Activated CD4-positive, alpha-beta T cell treated with anti-CD3 and anti-CD28 coated beads for 4 hours (primary cell): ENCODE measurements around the gene MRPS9.
A peak's percentile ranks its signal among the peaks of the same experiment; 100 is the strongest.

ENCODE experiments used
- DNase-seq, 2 donors: peaks; one replicate each; pipeline ENCODE4 v3.0.0-alpha.2; 2020

Gene MRPS9

GRCh38 chr2:105126336-105126735 is 88.5 kb downstream of the MRPS9 start:
- no peak for DNase-seq

GRCh38 chr2:105127289-105127915 is 89.5 kb downstream of the MRPS9 start:
- no peak for DNase-seq

GRCh38 chr2:105129722-105130232 is 91.9 kb downstream of the MRPS9 start:
- no peak for DNase-seq

- DNase-seq, result no peak
Observed at GRCh38 chr2:105130546-105130945, 92.7 kb downstream of the MRPS9 start.

GRCh38 chr2:105134081-105134480 is 96.2 kb downstream of the MRPS9 start:
- DNase-seq, result no peak

- no peak for DNase-seq
Observed at GRCh38 chr2:105135436-105135835, 97.6 kb downstream of the MRPS9 start.

GRCh38 chr2:105136394-105136793 is 98.5 kb downstream of the MRPS9 start:
- DNase-seq, result no peak

GRCh38 chr2:105138643-105139042 is 100.8 kb downstream of the MRPS9 start:
- DNase-seq, result no peak

GRCh38 chr2:105139556-105140239 is 101.8 kb downstream of the MRPS9 start:
- no peak for DNase-seq

GRCh38 chr2:105140240-105140568 is 102.3 kb downstream of the MRPS9 start:
- no peak for DNase-seq

GRCh38 chr2:105141099-105141614 is 103.3 kb downstream of the MRPS9 start:
- DNase-seq, result no peak

- DNase-seq, result no peak
Observed at GRCh38 chr2:105142239-105142638, 104.4 kb downstream of the MRPS9 start.

GRCh38 chr2:105143094-105143466 is 105.2 kb downstream of the MRPS9 start:
- DNase-seq, result no peak

- peak in 1 of 2 donors; percentile 11 for DNase-seq
Observed at GRCh38 chr2:105143467-105144151, 105.7 kb downstream of the MRPS9 start.

GRCh38 chr2:105144152-105144940 is 106.5 kb downstream of the MRPS9 start:
- DNase-seq, result no peak

- DNase-seq, result no peak
Observed at GRCh38 chr2:105144941-105145300, 107.1 kb downstream of the MRPS9 start.

GRCh38 chr2:105149272-105149671 is 111.4 kb downstream of the MRPS9 start:
- DNase-seq, result no peak
